ENCODE results near the gene PREX1. TPM values are rescaled to one million over a fixed set of nuclear protein-coding genes. Genes with fewer than 3 reads are reported as not detected.

Gene PREX1
- total RNA-seq, 4 donors from 2014 or later: 29.7 to 56.3 (median 46.6) TPM

DNA sequence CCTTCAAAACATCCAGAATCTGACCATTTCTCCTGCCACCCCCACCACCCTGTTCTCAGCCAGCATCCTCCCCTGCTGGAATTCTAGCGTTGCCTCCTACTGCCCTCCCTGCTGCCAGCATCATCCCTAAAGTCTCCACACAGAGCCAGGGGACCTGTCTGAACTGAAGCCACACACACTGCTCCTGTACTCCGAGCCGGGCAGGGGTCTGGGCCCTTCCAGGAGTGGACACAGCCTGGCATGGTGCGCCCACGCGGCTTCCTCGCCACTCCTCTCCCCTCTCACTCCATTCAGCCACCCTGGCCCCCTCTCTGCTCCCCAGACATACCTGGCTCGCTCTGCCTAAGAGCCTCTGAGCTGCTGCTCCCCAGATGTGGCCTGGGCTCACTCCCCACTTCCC, 155.5 kb downstream of the PREX1 start:
- TF ChIP-seq CTCF (IDR thresholded peaks at IDR 0.05; ENCODE audit: low read depth): no peak

DNA sequence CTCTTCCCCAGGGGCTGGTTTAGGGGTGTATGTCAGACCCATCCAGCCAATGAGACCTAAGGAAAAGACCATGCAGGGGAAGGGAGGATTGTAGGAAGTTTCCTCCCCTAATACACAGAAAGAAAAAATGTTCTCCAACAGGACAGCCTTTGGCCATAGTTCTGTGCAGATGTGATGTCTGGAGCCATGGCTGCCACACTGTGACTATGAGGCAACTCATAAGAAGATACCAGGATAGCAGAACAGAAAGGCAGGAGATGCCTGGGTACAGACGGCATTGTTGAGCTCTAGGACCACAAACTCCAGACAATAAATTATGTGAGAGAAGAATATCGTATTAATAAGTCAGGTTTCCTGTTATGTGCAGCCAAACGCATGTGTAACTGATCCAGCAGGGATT, 156.7 kb downstream of the PREX1 start:
- no peak for TF ChIP-seq CTCF (IDR thresholded peaks at IDR 0.05; ENCODE audit: low read depth)

GRCh38 chr20:48669946-48670605, 157.7 kb downstream of the PREX1 start:
- TF ChIP-seq CTCF (IDR thresholded peaks at IDR 0.05; ENCODE audit: low read depth): no peak

GRCh38 chr20:48668451-48668946, 159.3 kb downstream of the PREX1 start:
- TF ChIP-seq CTCF (IDR thresholded peaks at IDR 0.05; ENCODE audit: low read depth): no peak

GRCh38 chr20:48667889-48668413, 159.8 kb downstream of the PREX1 start:
- TF ChIP-seq CTCF (IDR thresholded peaks at IDR 0.05; ENCODE audit: low read depth): no peak

- TF ChIP-seq CTCF (IDR thresholded peaks at IDR 0.05; ENCODE audit: low read depth): no peak
These were observed 160.3 kb downstream of the PREX1 start for GRCh38 chr20:48667481-48667880.

- TF ChIP-seq CTCF (IDR thresholded peaks at IDR 0.05; ENCODE audit: low read depth): no peak
These were observed 162.0 kb downstream of the PREX1 start for GRCh38 chr20:48665785-48666184.

Measured in subcutaneous adipose tissue (tissue), 4 donors.